IgD-negative memory B cell (primary cell): ENCODE data around the gene RAP1B. TPM values are rescaled to one million over a fixed set of nuclear protein-coding genes. Genes with fewer than 3 reads are reported as not detected.
"Not testable (repeated sequence)": the region's sequence is repeated elsewhere in the genome, so short reads cannot be mapped to it uniquely, and the experiment has no call there.

Source experiments
- H3K27ac Mint-ChIP-seq, 3 donors: one replicate each; pipeline ENCODE4 v1.8.0; 2020 to 2022; ENCODE audit warnings: mild to moderate bottlenecking in 3 of 3, mixed read lengths in 3 of 3, moderate library complexity in 1 of 3
- H3K27me3 Mint-ChIP-seq: one replicate; pipeline ENCODE4 v1.8.0; 2021; ENCODE audit warnings: mixed read lengths
- H3K36me3 Mint-ChIP-seq: one replicate; pipeline ENCODE4 v1.8.0; 2020; ENCODE audit warnings: mild to moderate bottlenecking, mixed read lengths
- H3K4me1 Mint-ChIP-seq, 3 donors: one replicate each; pipeline ENCODE4 v1.8.0; 2020 to 2022; ENCODE audit warnings: mixed read lengths in 3 of 3, mild to moderate bottlenecking in 1 of 3
- H3K4me3 Mint-ChIP-seq, 4 donors: one replicate each; pipeline ENCODE4 v1.8.0; 2020 to 2022; ENCODE audit warnings: mild to moderate bottlenecking in 4 of 4, mixed read lengths in 4 of 4, moderate library complexity in 3 of 4
- H3K9me3 Mint-ChIP-seq, 3 donors: one replicate each; pipeline ENCODE4 v1.8.0; 2020 to 2021; ENCODE audit warnings: mixed read lengths in 3 of 3, mild to moderate bottlenecking in 1 of 3
- polyA plus RNA-seq: library from polyadenylated mRNA; unstranded; fragments of 300-500 nt; fragmentation: Illumina TruSeq; gene quantifications from one replicate; pipeline ENCODE4 v1.2.3, GENCODE V29; 2021

The RAP1B gene
- polyA plus RNA-seq, 1 donor from 2014 or later, result 297 TPM

DNA sequence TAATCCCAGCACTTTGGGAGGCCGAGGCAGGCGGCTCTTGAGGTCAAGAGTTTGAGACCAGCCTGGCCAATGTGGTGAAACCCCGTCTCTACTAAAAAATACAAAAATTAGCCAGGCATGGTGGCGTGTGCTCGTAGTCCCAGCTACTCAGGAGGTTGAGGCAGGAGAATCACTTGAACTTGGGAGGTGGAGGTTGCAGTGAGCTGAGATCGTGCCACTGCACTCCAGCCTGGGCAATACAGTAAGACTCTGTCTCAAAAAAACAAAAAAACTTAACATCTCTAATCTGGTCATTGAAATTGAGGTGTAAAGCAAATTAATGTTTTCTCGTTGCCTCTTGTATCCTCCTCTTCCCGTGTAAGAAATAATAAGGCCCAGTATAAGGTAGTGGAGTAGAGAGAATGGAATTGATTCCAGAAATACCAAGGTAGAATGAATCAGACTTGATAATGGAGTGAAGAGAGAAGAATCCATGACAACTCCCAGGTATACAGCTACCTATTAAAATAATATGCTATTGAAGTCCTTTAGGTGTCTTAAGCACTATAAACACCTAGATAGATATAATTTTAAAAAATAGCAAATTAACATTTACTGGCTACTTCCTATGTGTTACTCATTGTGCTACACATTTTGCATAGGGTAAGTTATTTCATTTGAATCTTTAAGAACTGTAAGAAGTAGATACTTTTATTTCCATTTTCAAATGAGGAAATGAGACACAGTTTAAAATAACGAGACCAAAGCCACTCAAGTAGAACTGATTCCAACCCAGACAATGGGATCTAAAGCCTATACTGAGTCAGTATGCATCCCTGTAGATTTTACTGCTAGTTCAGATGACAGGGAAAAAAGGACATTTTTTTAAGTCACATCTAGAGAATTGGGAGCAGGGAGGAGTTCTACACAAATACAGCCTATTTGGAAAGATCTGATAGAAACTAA is 23.2 kb downstream of the RAP1B start:
- Mint-ChIP-seq H3K4me3 (peak overlapping the region; percentile 24 to 86 (median 52)), H3K27me3 (no peaks in the 10 kb centered on the region), H3K27ac (peak overlapping the region; percentile 65 to 89 (median 79)), H3K9me3 (no peaks in the 10 kb centered on the region), H3K36me3 (peaks cover 2% of the 10 kb centered on the region), H3K4me1 (peaks cover 73 to 79% (median 74%) of the 10 kb centered on the region in 3 donors)

GRCh38 chr12:68636268-68636667 is 25.6 kb downstream of the RAP1B start:
- Mint-ChIP-seq H3K36me3 (peaks cover 2% of the 10 kb centered on the region), H3K27ac (peak overlapping the region in 2 of 3 donors; percentile 18 to 63), H3K9me3 (no peaks in the 10 kb centered on the region), H3K4me1 (peaks cover 74 to 77% (median 76%) of the 10 kb centered on the region in 3 donors), H3K4me3 (peak overlapping the region in 3 of 4 donors; percentile 6 to 63 (median 58)), H3K27me3 (no peaks in the 10 kb centered on the region)

DNA sequence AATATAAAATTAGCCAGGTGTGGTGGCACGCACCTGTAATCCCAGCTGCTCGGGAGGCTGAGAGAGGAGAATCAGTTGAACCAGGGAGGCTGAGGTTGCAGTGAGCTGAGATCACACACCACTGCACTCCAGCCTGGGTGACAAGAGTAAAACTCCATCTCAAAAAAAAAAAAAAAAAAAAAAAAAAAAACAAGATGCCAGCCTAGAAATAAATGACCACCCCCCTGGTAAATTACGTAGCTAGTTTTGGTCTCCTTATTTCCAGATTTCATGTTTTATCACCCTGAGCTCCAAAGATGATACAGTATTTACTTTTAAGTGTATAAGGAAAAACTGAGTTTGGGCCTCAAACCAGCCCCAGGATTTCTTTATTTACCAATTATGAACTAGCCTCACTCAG is 26.7 kb downstream of the RAP1B start:
- H3K4me3 Mint-ChIP-seq, result peak overlapping the region in 2 of 4 donors; percentile 22 to 61
- peak overlapping the region; percentile 16 to 84 (median 26) for H3K27ac Mint-ChIP-seq
- not testable (repeated sequence) for H3K27me3 Mint-ChIP-seq

DNA sequence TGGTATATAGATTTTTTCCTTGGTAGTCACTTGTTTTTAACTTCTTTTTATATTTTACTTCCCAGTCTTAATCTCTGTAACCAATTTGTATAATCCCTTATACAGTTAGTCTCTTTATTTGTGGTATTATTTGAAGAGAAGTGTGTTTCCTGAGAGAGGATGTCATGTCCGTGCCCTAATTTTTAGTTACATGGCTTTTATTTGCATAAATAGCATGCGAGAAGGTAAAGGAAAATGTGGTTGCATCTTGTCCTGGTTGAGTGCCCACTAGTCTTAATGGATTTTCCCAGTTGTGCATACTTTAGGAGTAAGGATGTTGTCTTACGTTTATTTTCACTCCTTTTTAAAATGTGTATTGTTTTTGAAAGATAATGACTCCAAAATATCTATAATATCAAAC is 27.5 kb downstream of the RAP1B start:
- H3K27me3 Mint-ChIP-seq, result no peaks in the 10 kb centered on the region
- peaks cover 2% of the 10 kb centered on the region for H3K36me3 Mint-ChIP-seq
- peak overlapping the region in 2 of 3 donors; percentile 16 to 26 for H3K27ac Mint-ChIP-seq
- H3K4me3 Mint-ChIP-seq, result peak overlapping the region in 2 of 4 donors; percentile 61 to 86
- H3K9me3 Mint-ChIP-seq, result no peaks in the 10 kb centered on the region
- peaks cover 72 to 77% (median 76%) of the 10 kb centered on the region in 3 donors for H3K4me1 Mint-ChIP-seq

More for the DNA sequence above, 26.7 kb downstream of the RAP1B start:
- not testable (repeated sequence) for H3K36me3 Mint-ChIP-seq, H3K9me3 Mint-ChIP-seq
- peaks cover 77 to 82% (median 80%) of the 10 kb centered on the region in 3 donors for H3K4me1 Mint-ChIP-seq

DNA sequence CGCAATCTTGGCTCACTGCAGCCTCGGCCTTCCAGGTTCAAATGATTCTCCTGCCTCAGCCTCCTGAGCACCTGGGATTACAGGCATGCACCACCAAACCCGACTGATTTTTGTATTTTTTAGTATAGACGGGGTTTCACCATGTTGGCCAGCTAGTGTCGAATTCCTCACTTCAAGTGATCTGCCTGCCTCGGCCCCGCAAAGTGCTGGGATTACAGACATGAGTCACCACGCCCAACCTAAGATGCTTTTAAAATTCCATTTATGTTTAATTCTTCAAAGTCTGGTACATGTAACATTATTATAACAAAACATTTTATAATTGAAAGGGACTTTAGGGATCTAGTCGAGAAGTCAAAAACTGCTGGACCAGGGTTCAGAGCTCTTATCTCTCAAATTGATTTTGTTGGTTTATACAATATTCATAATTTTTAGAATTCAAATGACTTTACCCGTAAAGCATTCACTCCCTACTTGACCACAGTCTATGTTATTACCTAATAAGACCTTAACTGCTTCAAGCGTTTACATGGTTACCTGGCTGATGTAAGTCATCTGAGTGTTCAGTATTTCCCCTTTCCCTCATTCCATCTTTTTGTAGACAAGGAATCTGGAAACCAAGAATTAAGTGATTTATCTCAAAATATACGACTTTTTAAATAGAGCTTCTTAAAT is 28.2 kb downstream of the RAP1B start:
- H3K4me1 Mint-ChIP-seq, result peaks cover 67 to 71% (median 70%) of the 10 kb centered on the region in 3 donors
- peak overlapping the region; percentile 26 to 76 (median 51) for H3K27ac Mint-ChIP-seq
- peaks cover 2% of the 10 kb centered on the region for H3K36me3 Mint-ChIP-seq
- H3K9me3 Mint-ChIP-seq, result no peaks in the 10 kb centered on the region
- no peaks in the 10 kb centered on the region for H3K27me3 Mint-ChIP-seq
- H3K4me3 Mint-ChIP-seq, result peak overlapping the region in 3 of 4 donors; percentile 37 to 82 (median 74)

- H3K27ac Mint-ChIP-seq, result peak overlapping the region; percentile 51 to 76 (median 74)
- H3K9me3 Mint-ChIP-seq, result no peaks in the 10 kb centered on the region
- H3K4me3 Mint-ChIP-seq, result peak overlapping the region in 3 of 4 donors; percentile 31 to 82 (median 37)
- no peaks in the 10 kb centered on the region for H3K27me3 Mint-ChIP-seq
- H3K36me3 Mint-ChIP-seq, result peaks cover 4% of the 10 kb centered on the region
- peaks cover 66 to 70% (median 69%) of the 10 kb centered on the region in 3 donors for H3K4me1 Mint-ChIP-seq
Measured at GRCh38 chr12:68639396-68639767, 28.7 kb downstream of the RAP1B start.

GRCh38 chr12:68641138-68641537 is 30.4 kb downstream of the RAP1B start:
- peak overlapping the region; percentile 47 to 89 (median 83) for H3K27ac Mint-ChIP-seq
- H3K9me3 Mint-ChIP-seq, result no peaks in the 10 kb centered on the region
- H3K27me3 Mint-ChIP-seq, result no peaks in the 10 kb centered on the region
- peaks cover 57 to 68% (median 64%) of the 10 kb centered on the region in 3 donors for H3K4me1 Mint-ChIP-seq
- H3K4me3 Mint-ChIP-seq, result peak overlapping the region; percentile 50 to 91 (median 76)
- H3K36me3 Mint-ChIP-seq, result peaks cover 2% of the 10 kb centered on the region

DNA sequence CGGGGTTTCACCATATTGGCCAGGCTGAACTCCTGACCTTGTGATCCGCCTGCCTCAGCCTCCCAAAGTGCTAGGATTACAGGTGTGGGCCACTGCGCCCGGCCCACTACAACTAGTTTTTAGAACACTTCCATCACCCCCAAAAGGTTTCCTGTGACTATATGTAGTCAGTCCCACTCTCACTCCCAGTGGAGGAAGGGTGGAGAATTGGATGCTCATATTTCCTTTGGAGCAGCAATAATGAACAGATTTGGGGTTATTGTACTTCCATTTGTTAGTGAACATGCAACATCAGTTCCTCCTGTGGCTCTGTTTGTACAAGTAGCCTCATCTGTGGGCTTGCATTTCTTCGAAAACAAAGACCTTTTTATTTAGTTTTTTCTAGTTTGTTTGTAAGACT is 35.8 kb downstream of the RAP1B start:
- peaks cover 2% of the 10 kb centered on the region for H3K36me3 Mint-ChIP-seq
- peaks cover 32 to 41% (median 34%) of the 10 kb centered on the region in 3 donors for H3K4me1 Mint-ChIP-seq
- no peaks in the 10 kb centered on the region for H3K9me3 Mint-ChIP-seq
- no peaks in the 10 kb centered on the region for H3K27me3 Mint-ChIP-seq
- H3K27ac Mint-ChIP-seq, result peak overlapping the region in 1 of 3 donors; percentile 13
- H3K4me3 Mint-ChIP-seq, result no peak overlapping the region

DNA sequence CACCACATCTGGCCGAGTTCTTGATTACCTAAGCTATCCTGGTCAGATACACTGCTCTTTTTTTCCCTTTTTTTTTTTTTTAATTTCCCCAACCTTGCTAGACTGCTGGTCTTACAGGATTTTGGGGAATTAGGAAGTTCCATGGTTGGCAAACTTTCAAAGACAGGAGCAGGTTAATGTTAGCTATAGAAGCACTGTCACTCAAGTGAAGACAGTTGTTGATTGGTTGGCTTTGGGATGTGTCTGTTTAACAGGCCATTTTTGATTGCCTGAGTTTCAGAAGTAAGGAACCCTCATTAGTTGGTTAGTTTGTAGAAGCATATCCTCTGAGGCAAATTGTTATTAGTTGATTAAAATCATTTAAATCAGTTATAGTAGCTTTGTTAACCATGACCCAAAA is 36.8 kb downstream of the RAP1B start:
- Mint-ChIP-seq H3K36me3 (peaks cover 2% of the 10 kb centered on the region), H3K4me3 (peak overlapping the region in 1 of 4 donors; percentile 22), H3K4me1 (peaks cover 23 to 31% (median 24%) of the 10 kb centered on the region in 3 donors), H3K9me3 (no peaks in the 10 kb centered on the region), H3K27ac (peak overlapping the region in 2 of 3 donors; percentile 73 to 89), H3K27me3 (no peaks in the 10 kb centered on the region)

GRCh38 chr12:68648179-68648578 is 37.5 kb downstream of the RAP1B start:
- Mint-ChIP-seq H3K4me3 (no peak overlapping the region), H3K4me1 (peaks cover 20 to 30% (median 22%) of the 10 kb centered on the region in 3 donors), H3K36me3 (peaks cover 2% of the 10 kb centered on the region), H3K27ac (peak overlapping the region in 1 of 3 donors; percentile 89), H3K9me3 (no peaks in the 10 kb centered on the region), H3K27me3 (no peaks in the 10 kb centered on the region)

DNA sequence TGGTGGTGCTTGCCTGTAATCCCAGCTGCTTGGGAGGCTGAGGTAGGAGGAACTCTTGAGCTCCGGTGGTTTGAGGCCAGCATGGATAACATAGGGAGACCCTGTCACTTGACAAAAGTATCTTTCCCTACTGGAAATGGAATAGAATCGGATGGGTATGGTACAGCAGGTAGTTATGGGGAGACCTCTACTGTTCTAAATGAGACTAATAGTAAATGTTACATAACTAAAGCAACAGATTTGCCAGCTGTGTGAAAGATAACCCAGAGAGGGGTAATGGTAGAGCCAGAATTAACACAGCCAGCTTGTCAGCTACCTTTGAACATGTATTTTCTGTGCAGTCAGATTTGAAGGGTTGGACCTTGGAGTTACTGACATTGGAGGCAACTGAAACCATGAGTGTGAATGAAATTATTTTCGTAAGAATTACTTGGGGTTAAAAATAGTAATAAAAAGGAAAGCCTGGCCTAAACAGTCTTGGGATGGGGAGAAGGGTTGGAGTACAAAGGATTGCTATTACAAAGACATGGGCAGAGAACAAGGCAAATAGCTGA is 54.4 kb downstream of the RAP1B start:
- no peak overlapping the region for H3K4me3 Mint-ChIP-seq

GRCh38 chr12:68667291-68667690 is 56.6 kb downstream of the RAP1B start:
- no peak overlapping the region for H3K4me3 Mint-ChIP-seq

More for the DNA sequence above, 54.4 kb downstream of the RAP1B start:
- Mint-ChIP-seq H3K27me3 (no peaks in the 10 kb centered on the region), H3K9me3 (no peaks in the 10 kb centered on the region), H3K4me1 (peaks cover 3 to 10% (median 8%) of the 10 kb centered on the region in 3 donors), H3K36me3 (no peaks in the 10 kb centered on the region), H3K27ac (peak overlapping the region in 1 of 3 donors; percentile 91)

GRCh38 chr12:68667896-68668295 is 57.2 kb downstream of the RAP1B start:
- peaks cover 0 to 2% (median 0%) of the 10 kb centered on the region in 3 donors for H3K9me3 Mint-ChIP-seq
- H3K36me3 Mint-ChIP-seq, result peaks cover 3% of the 10 kb centered on the region
- no peak overlapping the region for H3K27ac Mint-ChIP-seq
- peaks cover 0 to 10% (median 8%) of the 10 kb centered on the region in 3 donors for H3K4me1 Mint-ChIP-seq
- no peak overlapping the region for H3K4me3 Mint-ChIP-seq
- no peaks in the 10 kb centered on the region for H3K27me3 Mint-ChIP-seq

More at GRCh38 chr12:68667291-68667690, 56.6 kb downstream of the RAP1B start:
- Mint-ChIP-seq H3K9me3 (peaks cover 0 to 2% (median 0%) of the 10 kb centered on the region in 3 donors), H3K27ac (peak overlapping the region in 2 of 3 donors; percentile 10 to 78), H3K36me3 (peaks cover 3% of the 10 kb centered on the region), H3K27me3 (no peaks in the 10 kb centered on the region), H3K4me1 (peaks cover 2 to 10% (median 8%) of the 10 kb centered on the region in 3 donors)

- no peak overlapping the region for H3K27ac Mint-ChIP-seq
- H3K4me3 Mint-ChIP-seq, result no peak overlapping the region
Measured at GRCh38 chr12:68671179-68671578, 60.5 kb downstream of the RAP1B start.

More at GRCh38 chr12:68671179-68671578, 60.5 kb downstream of the RAP1B start:
- H3K4me1 Mint-ChIP-seq, result peaks cover 7 to 11% (median 8%) of the 10 kb centered on the region in 3 donors
- peaks cover 0 to 2% (median 0%) of the 10 kb centered on the region in 3 donors for H3K9me3 Mint-ChIP-seq
- peaks cover 8% of the 10 kb centered on the region for H3K36me3 Mint-ChIP-seq
- H3K27me3 Mint-ChIP-seq, result no peaks in the 10 kb centered on the region
